ENCODE data around the gene INS.

The INS gene

GRCh38 chr11:2160736-2161259, at the start of gene INS:
TSS of gene INS (minus strand) at chr11:2161209. CDS start at chr11:2160971, 238 bp downstream.
- DNase-seq, result no peak

GRCh38 chr11:2210366-2211112, 49.5 kb upstream of the INS start:
- peak; percentile 4 for DNase-seq

- DNase-seq, result no peak
Observed at GRCh38 chr11:2209900-2210321, 48.9 kb upstream of the INS start.

GRCh38 chr11:2209370-2209801, 48.4 kb upstream of the INS start:
- peak; percentile 4 for DNase-seq

- DNase-seq, result peak; percentile 3
Observed at GRCh38 chr11:2208691-2209369, 47.8 kb upstream of the INS start.

GRCh38 chr11:2207773-2208621, 47.0 kb upstream of the INS start:
- peak; percentile 3 for DNase-seq

GRCh38 chr11:2207212-2207611, 46.2 kb upstream of the INS start:
- DNase-seq, result peak; percentile 3

GRCh38 chr11:2205981-2206690, 45.1 kb upstream of the INS start:
- DNase-seq, result no peak

GRCh38 chr11:2205214-2205720, 44.3 kb upstream of the INS start:
- no peak for DNase-seq

- DNase-seq, result no peak
Observed at GRCh38 chr11:2204361-2205213, 43.6 kb upstream of the INS start.

GRCh38 chr11:2203440-2204259, 42.6 kb upstream of the INS start:
- no peak for DNase-seq

- no peak for DNase-seq
Observed at GRCh38 chr11:2202900-2203439, 42.0 kb upstream of the INS start.

GRCh38 chr11:2202071-2202899, 41.3 kb upstream of the INS start:
- no peak for DNase-seq

GRCh38 chr11:2201542-2201941, 40.5 kb upstream of the INS start:
- no peak for DNase-seq

GRCh38 chr11:2200957-2201519, 40.0 kb upstream of the INS start:
- DNase-seq, result no peak

GRCh38 chr11:2200536-2200935, 39.5 kb upstream of the INS start:
- DNase-seq, result no peak

GRCh38 chr11:2199466-2200341, 38.7 kb upstream of the INS start:
- no peak for DNase-seq
